H1 (cell line): ENCODE measurements around the gene SMARCA5. TPM values are rescaled to one million over a fixed set of nuclear protein-coding genes. Genes with fewer than 3 reads are reported as not detected.

ENCODE experiments used
- ASH2L ChIP-seq: fragments of 200-600, 300-600 bp; sonication (generic); IDR thresholded peaks from one replicate; pipeline ENCODE4 v1.7.1; 2017; ENCODE audit warnings: low read length
- CREB1 ChIP-seq: IDR thresholded peaks from 2 replicates; pipeline ENCODE4 v1.6.1; 2012; ENCODE audit warnings: inconsistent platforms
- CTBP2 ChIP-seq: IDR thresholded peaks from 2 replicates; pipeline ENCODE4 v1.7.0; 2011; ENCODE audit warnings: borderline replicate concordance, mild to moderate bottlenecking, moderate library complexity, mixed read lengths, low read length; ENCODE audit not compliant: insufficient read depth, insufficient read length
- GTF2F1 ChIP-seq: IDR thresholded peaks from 2 replicates; pipeline ENCODE4 v1.6.1; 2012; ENCODE audit warnings: low read depth, low read length, improper control_type of control experiment, borderline replicate concordance
- HDAC6 ChIP-seq: IDR thresholded peaks from one replicate; pipeline ENCODE4 v1.7.1; 2012; ENCODE audit warnings: low read depth, mild to moderate bottlenecking, inconsistent platforms, low read length, moderate library complexity
- RXRA ChIP-seq: IDR thresholded peaks from 2 replicates; pipeline ENCODE4 v1.6.1; 2011; ENCODE audit warnings: low read depth, mild to moderate bottlenecking, low read length, moderate library complexity; ENCODE audit not compliant: insufficient read depth
- SAP30 ChIP-seq: fragments of 300-600 bp; sonication (generic); IDR thresholded peaks from 2 replicates; pipeline ENCODE4 v1.7.1; 2012; ENCODE audit warnings: low read length, moderate library complexity, mild to moderate bottlenecking, inconsistent platforms; ENCODE audit not compliant: insufficient read depth, insufficient replicate concordance
- SRF ChIP-seq: IDR thresholded peaks from 2 replicates; pipeline ENCODE4 v1.6.1; 2011; ENCODE audit warnings: mild to moderate bottlenecking, low read depth, low read length, moderate library complexity
- TCF12 ChIP-seq: IDR thresholded peaks from 2 replicates; pipeline ENCODE4 v1.6.1; 2011; ENCODE audit warnings: low read depth, mild to moderate bottlenecking, low read length
- polyA plus RNA-seq, 7 experiments: library from polyadenylated mRNA; depleted of rRNA in 3 of 7; stranded (reverse) in 5 of 7; unstranded in 2 of 7; fragments of >200 nt in 5 of 7; fragments of 200-250 nt in 2 of 7; gene quantifications; 1 replicate in 5 of 7; 2 replicates in 1 of 7; 4 replicates in 1 of 7; pipeline versions ENCODE4 v1.2.1 to v1.2.3, GENCODE V29; 2011 to 2013; ENCODE audit warnings: missing spikeins in 2 of 7, mixed read lengths in 2 of 7
- total RNA-seq: library from RNA; stranded (reverse); fragmentation: NEBNext Ultra II Directional; extraction: Animal tissue kit (Norgen Biotek cat#: 25700); gene quantifications from 2 replicates; pipeline ENCODE4 v1.2.1, GENCODE V29; 2021
- TF ChIP-seq, protein P1 (sequence below): fragments of 300-600 bp; sonication (generic); IDR thresholded peaks from 2 replicates; pipeline ENCODE4 v1.7.1; 2012; ENCODE audit warnings: low read length, moderate library complexity, mild to moderate bottlenecking, inconsistent platforms; ENCODE audit not compliant: insufficient replicate concordance

Gene SMARCA5
- total and polyA plus RNA-seq, 2 of the 8 experiments (the other 6 are each of a cell fraction or from before 2014, with no cell fraction given): 13.9 to 112 TPM

DNA sequence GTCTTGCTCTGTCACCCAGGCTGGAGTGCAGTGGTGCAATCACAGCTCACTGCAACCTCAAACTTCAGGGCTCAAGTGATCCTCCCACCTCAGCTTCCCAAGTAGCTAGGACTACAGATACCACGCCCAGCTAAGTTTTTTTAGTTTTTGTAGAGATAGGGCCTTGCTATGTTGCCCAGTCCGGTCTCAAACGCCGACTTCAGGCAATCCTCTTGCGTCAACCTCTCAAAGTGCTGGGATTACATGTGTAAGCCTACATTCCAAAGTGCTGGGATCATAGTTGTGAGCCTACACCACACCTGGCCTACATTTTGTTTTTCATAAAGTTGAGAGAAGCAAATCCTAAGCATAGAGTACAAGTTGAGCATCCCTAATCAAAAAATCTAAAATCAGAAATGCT is 42.2 kb downstream of the SMARCA5 start (continued):
- TF ChIP-seq, protein P1, sequence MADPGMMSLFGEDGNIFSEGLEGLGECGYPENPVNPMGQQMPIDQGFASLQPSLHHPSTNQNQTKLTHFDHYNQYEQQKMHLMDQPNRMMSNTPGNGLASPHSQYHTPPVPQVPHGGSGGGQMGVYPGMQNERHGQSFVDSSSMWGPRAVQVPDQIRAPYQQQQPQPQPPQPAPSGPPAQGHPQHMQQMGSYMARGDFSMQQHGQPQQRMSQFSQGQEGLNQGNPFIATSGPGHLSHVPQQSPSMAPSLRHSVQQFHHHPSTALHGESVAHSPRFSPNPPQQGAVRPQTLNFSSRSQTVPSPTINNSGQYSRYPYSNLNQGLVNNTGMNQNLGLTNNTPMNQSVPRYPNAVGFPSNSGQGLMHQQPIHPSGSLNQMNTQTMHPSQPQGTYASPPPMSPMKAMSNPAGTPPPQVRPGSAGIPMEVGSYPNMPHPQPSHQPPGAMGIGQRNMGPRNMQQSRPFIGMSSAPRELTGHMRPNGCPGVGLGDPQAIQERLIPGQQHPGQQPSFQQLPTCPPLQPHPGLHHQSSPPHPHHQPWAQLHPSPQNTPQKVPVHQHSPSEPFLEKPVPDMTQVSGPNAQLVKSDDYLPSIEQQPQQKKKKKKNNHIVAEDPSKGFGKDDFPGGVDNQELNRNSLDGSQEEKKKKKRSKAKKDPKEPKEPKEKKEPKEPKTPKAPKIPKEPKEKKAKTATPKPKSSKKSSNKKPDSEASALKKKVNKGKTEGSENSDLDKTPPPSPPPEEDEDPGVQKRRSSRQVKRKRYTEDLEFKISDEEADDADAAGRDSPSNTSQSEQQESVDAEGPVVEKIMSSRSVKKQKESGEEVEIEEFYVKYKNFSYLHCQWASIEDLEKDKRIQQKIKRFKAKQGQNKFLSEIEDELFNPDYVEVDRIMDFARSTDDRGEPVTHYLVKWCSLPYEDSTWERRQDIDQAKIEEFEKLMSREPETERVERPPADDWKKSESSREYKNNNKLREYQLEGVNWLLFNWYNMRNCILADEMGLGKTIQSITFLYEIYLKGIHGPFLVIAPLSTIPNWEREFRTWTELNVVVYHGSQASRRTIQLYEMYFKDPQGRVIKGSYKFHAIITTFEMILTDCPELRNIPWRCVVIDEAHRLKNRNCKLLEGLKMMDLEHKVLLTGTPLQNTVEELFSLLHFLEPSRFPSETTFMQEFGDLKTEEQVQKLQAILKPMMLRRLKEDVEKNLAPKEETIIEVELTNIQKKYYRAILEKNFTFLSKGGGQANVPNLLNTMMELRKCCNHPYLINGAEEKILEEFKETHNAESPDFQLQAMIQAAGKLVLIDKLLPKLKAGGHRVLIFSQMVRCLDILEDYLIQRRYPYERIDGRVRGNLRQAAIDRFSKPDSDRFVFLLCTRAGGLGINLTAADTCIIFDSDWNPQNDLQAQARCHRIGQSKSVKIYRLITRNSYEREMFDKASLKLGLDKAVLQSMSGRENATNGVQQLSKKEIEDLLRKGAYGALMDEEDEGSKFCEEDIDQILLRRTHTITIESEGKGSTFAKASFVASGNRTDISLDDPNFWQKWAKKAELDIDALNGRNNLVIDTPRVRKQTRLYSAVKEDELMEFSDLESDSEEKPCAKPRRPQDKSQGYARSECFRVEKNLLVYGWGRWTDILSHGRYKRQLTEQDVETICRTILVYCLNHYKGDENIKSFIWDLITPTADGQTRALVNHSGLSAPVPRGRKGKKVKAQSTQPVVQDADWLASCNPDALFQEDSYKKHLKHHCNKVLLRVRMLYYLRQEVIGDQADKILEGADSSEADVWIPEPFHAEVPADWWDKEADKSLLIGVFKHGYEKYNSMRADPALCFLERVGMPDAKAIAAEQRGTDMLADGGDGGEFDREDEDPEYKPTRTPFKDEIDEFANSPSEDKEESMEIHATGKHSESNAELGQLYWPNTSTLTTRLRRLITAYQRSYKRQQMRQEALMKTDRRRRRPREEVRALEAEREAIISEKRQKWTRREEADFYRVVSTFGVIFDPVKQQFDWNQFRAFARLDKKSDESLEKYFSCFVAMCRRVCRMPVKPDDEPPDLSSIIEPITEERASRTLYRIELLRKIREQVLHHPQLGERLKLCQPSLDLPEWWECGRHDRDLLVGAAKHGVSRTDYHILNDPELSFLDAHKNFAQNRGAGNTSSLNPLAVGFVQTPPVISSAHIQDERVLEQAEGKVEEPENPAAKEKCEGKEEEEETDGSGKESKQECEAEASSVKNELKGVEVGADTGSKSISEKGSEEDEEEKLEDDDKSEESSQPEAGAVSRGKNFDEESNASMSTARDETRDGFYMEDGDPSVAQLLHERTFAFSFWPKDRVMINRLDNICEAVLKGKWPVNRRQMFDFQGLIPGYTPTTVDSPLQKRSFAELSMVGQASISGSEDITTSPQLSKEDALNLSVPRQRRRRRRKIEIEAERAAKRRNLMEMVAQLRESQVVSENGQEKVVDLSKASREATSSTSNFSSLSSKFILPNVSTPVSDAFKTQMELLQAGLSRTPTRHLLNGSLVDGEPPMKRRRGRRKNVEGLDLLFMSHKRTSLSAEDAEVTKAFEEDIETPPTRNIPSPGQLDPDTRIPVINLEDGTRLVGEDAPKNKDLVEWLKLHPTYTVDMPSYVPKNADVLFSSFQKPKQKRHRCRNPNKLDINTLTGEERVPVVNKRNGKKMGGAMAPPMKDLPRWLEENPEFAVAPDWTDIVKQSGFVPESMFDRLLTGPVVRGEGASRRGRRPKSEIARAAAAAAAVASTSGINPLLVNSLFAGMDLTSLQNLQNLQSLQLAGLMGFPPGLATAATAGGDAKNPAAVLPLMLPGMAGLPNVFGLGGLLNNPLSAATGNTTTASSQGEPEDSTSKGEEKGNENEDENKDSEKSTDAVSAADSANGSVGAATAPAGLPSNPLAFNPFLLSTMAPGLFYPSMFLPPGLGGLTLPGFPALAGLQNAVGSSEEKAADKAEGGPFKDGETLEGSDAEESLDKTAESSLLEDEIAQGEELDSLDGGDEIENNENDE: no peak
- TF ChIP-seq GTF2F1: no peak
- TF ChIP-seq RXRA: no peak
- no peak for TF ChIP-seq SAP30
- no peak for TF ChIP-seq TCF12
- no peak for TF ChIP-seq SRF
- no peak for TF ChIP-seq CTBP2
- TF ChIP-seq HDAC6: no peak
- no peak for TF ChIP-seq CREB1
- TF ChIP-seq ASH2L: no peak
- TF ChIP-seq, all 59 proteins: peak for 0
